K562 (cell line): ENCODE measurements around the gene CACNA2D2. TPM values are rescaled to one million over a fixed set of nuclear protein-coding genes. Genes with fewer than 3 reads are reported as not detected.

Source experiments
- BCOR ChIP-seq: fragments of 450-650 bp; IDR thresholded peaks from 2 replicates; pipeline ENCODE4 v1.6.1; 2016
- CBFB ChIP-seq: sonication (generic); formaldehyde crosslinking; IDR thresholded peaks from 2 replicates; pipeline ENCODE4 v1.4.0; 2020; ENCODE audit warnings: mild to moderate bottlenecking, missing genetic modification reagents
- CBX8 ChIP-seq: fragments of 200-600 bp; sonication (generic); IDR thresholded peaks from 2 replicates; pipeline ENCODE4 v1.6.1; 2012; ENCODE audit warnings: borderline replicate concordance, mixed run types, low read depth, mild to moderate bottlenecking, moderate library complexity, mixed read lengths, low read length, control low read depth, inconsistent platforms; ENCODE audit not compliant: poor library complexity, severe bottlenecking; ENCODE audit errors: extremely low read depth
- CTCFL ChIP-seq: IDR thresholded peaks from 2 replicates; pipeline ENCODE4 v1.6.1; 2011; ENCODE audit warnings: borderline replicate concordance, low read depth, mild to moderate bottlenecking, moderate library complexity, low read length; ENCODE audit not compliant: insufficient read depth, poor library complexity, severe bottlenecking
- KLF16 ChIP-seq: IDR thresholded peaks from 2 replicates; pipeline ENCODE4 v1.6.1; 2016; ENCODE audit warnings: antibody characterized with exemption
- LEF1 ChIP-seq: fragments of 450-650 bp; IDR thresholded peaks from 2 replicates; pipeline ENCODE4 v1.6.1; 2016; ENCODE audit warnings: mild to moderate bottlenecking
- MTA3 ChIP-seq: fragments of 450-650 bp; formaldehyde crosslinking; IDR thresholded peaks from 2 replicates; pipeline ENCODE4 v1.6.1; 2017; ENCODE audit warnings: mild to moderate bottlenecking, borderline replicate concordance
- MYBL2 ChIP-seq, 2 experiments: fragments of 450-650 bp in 1 of 2; sonication (generic) in 1 of 2; formaldehyde crosslinking in 1 of 2; IDR thresholded peaks; 2 replicates each; pipeline versions ENCODE4 v1.6.1 to v1.8.1; 2017 to 2022; ENCODE audit warnings: borderline replicate concordance in 1 of 2, inconsistent platforms in 1 of 2, low read depth in 1 of 2, mild to moderate bottlenecking in 1 of 2, missing genetic modification reagents in 1 of 2, moderate library complexity in 1 of 2
- NEUROD1 ChIP-seq: fragments of 150-350 bp; IDR thresholded peaks from 2 replicates; pipeline ENCODE4 v1.6.1; 2014; ENCODE audit warnings: borderline replicate concordance, low read length, low read depth; ENCODE audit not compliant: partially characterized antibody
- NFE2 ChIP-seq: IDR thresholded peaks from 2 replicates; pipeline ENCODE4 v1.6.1; 2014; ENCODE audit warnings: antibody characterized with exemption, low read depth
- NR3C1 ChIP-seq: sonication (generic); formaldehyde crosslinking; IDR thresholded peaks from 2 replicates; pipeline ENCODE4 v1.8.1; 2022; ENCODE audit warnings: missing genetic modification reagents
- PATZ1 ChIP-seq: fragments of 250-450 bp; sonication (Bioruptor Pico); IDR thresholded peaks from 2 replicates; pipeline ENCODE4 v1.5.0; 2020; ENCODE audit warnings: mild to moderate bottlenecking, borderline replicate concordance
- PHTF2 ChIP-seq: fragments of 250-450 bp; sonication (Bioruptor Pico); IDR thresholded peaks from 2 replicates; pipeline ENCODE4 v1.5.0; 2021; ENCODE audit warnings: mild to moderate bottlenecking
- PTBP1 ChIP-seq: fragments of 200-400 bp; formaldehyde crosslinking; IDR thresholded peaks from 2 replicates; pipeline ENCODE4 v1.6.1; 2017; ENCODE audit warnings: low read depth, low read length
- RBM22 ChIP-seq: fragments of 200-400 bp; formaldehyde crosslinking; IDR thresholded peaks from 2 replicates; pipeline ENCODE4 v1.6.1; 2018; ENCODE audit warnings: low read length, low read depth; ENCODE audit not compliant: poor library complexity, severe bottlenecking
- RUNX1 ChIP-seq: sonication (generic); IDR thresholded peaks from 2 replicates; pipeline ENCODE4 v1.6.1; 2016; ENCODE audit warnings: antibody characterized with exemption, low read depth
- STAT5A ChIP-seq: IDR thresholded peaks from 2 replicates; pipeline ENCODE4 v1.6.1; 2012; ENCODE audit warnings: low read length, inconsistent platforms, borderline replicate concordance
- TAF1 ChIP-seq: IDR thresholded peaks from 2 replicates; pipeline ENCODE4 v1.6.1; 2011; ENCODE audit warnings: mild to moderate bottlenecking, low read length, moderate library complexity; ENCODE audit not compliant: insufficient read depth, control insufficient read depth, severe bottlenecking; ENCODE audit errors: extremely low read depth
- TAF15 ChIP-seq: fragments of 200-400 bp; formaldehyde crosslinking; IDR thresholded peaks from 2 replicates; pipeline ENCODE4 v1.6.1; 2017; ENCODE audit warnings: mild to moderate bottlenecking, low read depth, low read length, moderate library complexity
- TBL1XR1 ChIP-seq, 2 experiments: IDR thresholded peaks; 2 replicates each; pipeline ENCODE4 v1.6.1; 2012; ENCODE audit warnings: improper control_type of control experiment in 2 of 2, low read length in 2 of 2, mild to moderate bottlenecking in 1 of 2
- USF1 ChIP-seq: sonication (generic); formaldehyde crosslinking; IDR thresholded peaks from 2 replicates; pipeline ENCODE4 v1.9.0; 2022; ENCODE audit warnings: mild to moderate bottlenecking, missing genetic modification reagents
- ZBTB7A ChIP-seq: IDR thresholded peaks from 2 replicates; pipeline ENCODE4 v1.6.1; 2011; ENCODE audit warnings: low read depth, mild to moderate bottlenecking, low read length, moderate library complexity, borderline replicate concordance; ENCODE audit not compliant: control insufficient read depth
- ZNF354B ChIP-seq: fragments of 250-450 bp; sonication (Bioruptor Pico); IDR thresholded peaks from 2 replicates; pipeline ENCODE4 v1.4.0; 2020
- polyA plus RNA-seq, 8 experiments: library from polyadenylated mRNA; depleted of rRNA in 4 of 8; stranded (reverse) in 5 of 8; unstranded in 3 of 8; fragments of >200 nt; fragmentation: Nextera tagmentation in 2 of 8; fragmentation: Illumina TruSeq in 1 of 8; extraction: Ambion mirVana in 2 of 8; extraction: Trizol in 1 of 8; gene quantifications; 2 replicates each; pipeline versions ENCODE4 v1.2.1 to v1.2.3, GENCODE V29; 2011 to 2014; ENCODE audit warnings: inconsistent platforms in 1 of 8, missing spikeins in 1 of 8
- total RNA-seq, 7 experiments: library from RNA; depleted of rRNA in 6 of 7; stranded (reverse); fragments of >200 nt in 6 of 7; fragmentation: Illumina TruSeq in 2 of 7; extraction: Trizol in 2 of 7; gene quantifications; 2 replicates each; pipeline versions ENCODE4 v1.2.1 to v1.2.3, GENCODE V29; 2011 to 2021; ENCODE audit warnings: low replicate concordance in 1 of 7

CACNA2D2 gene
- total and polyA plus RNA-seq, 9 of the 15 experiments (the other 6 are each of a cell fraction or from before 2014, with no cell fraction given), result 0.11 to 0.58 (median 0.36) TPM; not detected in 2

GRCh38 chr3:50320853-50321335, 182.5 kb downstream of the CACNA2D2 start (continued):
- peak; percentile 86; the same call in 1 of the 2 replicates for TF ChIP-seq ZBTB7A
- no peak for TF ChIP-seq PATZ1 (CRISPR knock-in tag)
- TF ChIP-seq MYBL2 (IDR thresholded peaks at IDR 0.05; ENCODE audit: low read depth), result no peak
- no peak for TF ChIP-seq MYBL2 (CRISPR knock-in tag; IDR thresholded peaks at IDR 0.05; ENCODE audit: borderline replicate concordance)
- peak; percentile 59; the same call in 1 of the 2 replicates for TF ChIP-seq USF1 (CRISPR knock-in tag)
- 0 out of 2 replicates have a peak, but pooled peaks have one; percentile 34 for TF ChIP-seq MTA3
- TF ChIP-seq NFE2, result no peak
- no peak for TF ChIP-seq NEUROD1
- TF ChIP-seq PHTF2 (CRISPR knock-in tag), result no peak
- no peak for TF ChIP-seq CBX8
- TF ChIP-seq ZNF354B (CRISPR knock-in tag), result no peak
- TF ChIP-seq TAF1, result peak; percentile 54
- TF ChIP-seq CTCFL, result no peak
- TF ChIP-seq BCOR, result no peak
- no peak for TF ChIP-seq RUNX1
- no peak for TF ChIP-seq CBFB (CRISPR knock-in tag)
- TF ChIP-seq TBL1XR1 (IDR thresholded peaks at IDR 0.05; ENCODE audit: low read length in 2 of 2), result no peak
- no peak for TF ChIP-seq PTBP1
- TF ChIP-seq TAF15, result no peak
- TF ChIP-seq NR3C1, result no peak
- TF ChIP-seq LEF1, result no peak
- no peak for TF ChIP-seq KLF16
- TF ChIP-seq STAT5A, result no peak
- no peak for TF ChIP-seq RBM22
